Diencephalon (tissue), 1 donor: ENCODE results near the gene SLU7. TPM values are rescaled to one million over a fixed set of nuclear protein-coding genes. Genes with fewer than 3 reads are reported as not detected.

Source experiments
- total RNA-seq: library from RNA; depleted of rRNA; stranded (reverse); fragments of >200 nt; gene quantifications from one replicate; pipeline ENCODE4 v1.2.3, GENCODE V29; 2014

SLU7 gene
- total RNA-seq = 48.2 TPM

DNA sequence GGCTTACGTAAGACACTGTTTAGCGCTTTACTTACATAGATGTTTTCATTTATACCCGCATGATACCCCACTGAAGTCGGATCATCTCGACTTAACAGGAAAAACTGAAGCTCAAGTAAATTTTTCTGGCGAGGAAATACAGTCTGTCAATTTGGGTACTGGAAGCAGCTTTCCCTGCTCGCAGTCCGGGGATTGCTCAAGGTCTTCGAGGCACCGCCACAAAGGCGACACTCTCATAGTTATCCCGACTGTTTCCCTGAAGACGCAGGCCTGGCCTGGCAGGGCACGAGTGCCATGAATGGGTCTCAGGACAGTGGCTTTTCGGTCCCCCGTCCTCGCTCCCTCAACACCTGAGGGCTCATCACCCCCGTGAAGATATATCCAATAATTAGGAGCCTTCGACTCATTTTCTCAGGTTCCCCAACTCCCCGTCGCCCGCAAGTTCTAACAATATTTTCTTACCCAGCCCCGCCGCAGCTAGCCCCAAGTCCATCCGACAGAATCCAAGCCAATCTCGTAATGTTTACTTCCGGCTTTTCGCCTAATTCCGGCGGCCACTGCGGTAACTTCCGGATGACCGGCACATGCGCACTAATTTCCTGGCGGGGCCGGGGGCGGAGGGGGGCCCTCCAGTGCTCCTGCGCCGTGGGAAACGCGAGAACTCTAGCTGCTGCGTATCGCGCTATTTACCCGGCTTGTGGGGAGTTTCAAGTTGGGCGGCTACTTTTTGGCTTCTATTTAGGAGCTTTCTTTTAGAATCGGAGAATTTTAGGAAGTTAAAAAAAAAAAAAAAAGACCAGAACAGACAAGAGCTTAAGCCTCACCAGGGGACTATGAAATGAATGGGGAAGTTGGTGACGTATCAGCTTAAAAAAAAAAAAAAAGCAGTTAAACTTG, at the start of gene SLU7:
Gene SLU7 (minus strand): TSS at position 521 of the 897 bp plus-strand sequence. CDS start 3,787 bp downstream, outside the sequence.

DNA sequence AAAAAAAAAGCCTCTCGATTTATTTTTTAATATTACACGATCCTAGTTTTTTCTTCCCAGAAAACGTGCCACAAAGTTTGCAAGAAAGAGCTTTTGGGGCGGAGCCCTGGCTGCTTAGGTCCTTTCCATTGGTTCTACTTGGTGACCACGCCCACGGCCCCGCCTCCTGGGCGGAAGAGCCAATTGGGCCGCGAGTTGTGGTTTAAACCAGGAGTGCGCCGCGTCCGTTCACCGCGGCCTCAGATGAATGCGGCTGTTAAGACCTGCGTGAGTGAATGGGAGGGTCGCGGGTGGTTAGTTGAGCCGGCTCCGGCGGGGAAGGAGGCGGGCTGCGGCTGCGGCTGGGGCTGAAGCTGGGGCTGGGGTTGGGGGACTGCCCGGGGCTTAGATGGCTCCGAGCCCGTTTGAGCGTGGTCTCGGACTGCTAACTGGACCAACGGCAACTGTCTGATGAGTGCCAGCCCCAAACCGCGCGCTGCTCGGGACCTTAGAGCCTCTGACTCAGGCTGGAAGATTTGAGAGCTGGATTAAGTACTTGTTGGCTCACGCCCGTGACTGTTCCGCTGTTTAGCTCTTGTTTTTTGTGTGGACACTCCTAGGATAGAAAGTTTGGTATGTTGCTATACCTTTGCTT, 2.9 kb upstream of the SLU7 start, which contains the start of gene PTTG1:
Gene PTTG1 (plus strand): TSS at position 231 of the 634 bp plus-strand sequence. CDS start 458 bp downstream, outside the sequence.

GRCh38 chr5:160399402-160400353, 19.2 kb downstream of the SLU7 start, which contains the start of gene FAM200C:
Gene FAM200C, minus strand, starts transcription at chr5:160400054. Its CDS starts 4,564 bp downstream, at chr5:160395490.

GRCh38 chr5:160369990-160370712, 48.7 kb downstream of the SLU7 start, which contains the start of gene C1QTNF2:
Gene C1QTNF2, minus strand, starts transcription at chr5:160370626. Its CDS starts 15,615 bp downstream, at chr5:160355011.

Other genes with a start within 250 kb of the SLU7 start
- gene FABP6, start 189.6 kb downstream of the SLU7 start, total RNA-seq = 14.8 TPM
- 2.5 TPM for gene CCNJL, start 106.5 kb downstream of the SLU7 start, total RNA-seq
- gene C1QTNF2, start 48.5 kb downstream of the SLU7 start, total RNA-seq = 2.5 TPM
- gene FAM200C, start 19.0 kb downstream of the SLU7 start, total RNA-seq = 28.6 TPM
- 28.8 TPM for gene PTTG1, start 2.8 kb upstream of the SLU7 start, total RNA-seq